Measurements from ENCODE around the gene USP35. TPM values are rescaled to one million over a fixed set of nuclear protein-coding genes. Genes with fewer than 3 reads are reported as not detected.

USP35 gene
- total RNA-seq, 1 donor from 2014 or later: 4.0 TPM

DNA sequence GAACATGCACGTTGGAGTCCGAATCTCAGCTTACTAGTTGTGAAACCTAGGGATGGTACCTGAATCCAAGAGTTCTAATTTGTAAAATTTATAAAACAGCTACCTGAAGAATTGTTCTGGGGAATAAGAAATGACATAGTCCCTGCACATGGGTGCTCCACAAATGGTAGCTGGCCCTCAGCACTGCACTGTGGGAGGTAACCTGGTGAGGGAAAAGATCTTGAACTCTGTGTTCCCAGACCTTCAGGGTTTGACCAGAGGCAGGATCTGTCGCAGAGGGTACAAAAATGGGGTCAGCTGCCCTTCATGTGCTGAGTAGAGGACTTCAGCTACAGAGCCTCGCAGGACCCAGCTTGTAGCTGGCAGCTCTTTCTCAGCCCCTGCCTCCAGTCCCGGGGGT, 73.5 kb downstream of the USP35 start:
- no peak for DNase-seq (ENCODE audit: low read depth in 2 of 2)

GRCh38 chr11:78262691-78263090, 74.0 kb downstream of the USP35 start:
- DNase-seq (ENCODE audit: low read depth in 2 of 2): no peak

Other genes starting within 250 kb of the USP35 start
- 27.1 and 29.7 TPM in 2 replicates for gene INTS4, start 194.3 kb upstream of the USP35 start, total RNA-seq
- under 0.01 and 0.26 TPM in 2 replicates for gene KCTD14, start 165.6 kb upstream of the USP35 start, total RNA-seq
- gene THRSP, start 125.1 kb upstream of the USP35 start, total RNA-seq: not detected in 2 replicates
- 70.4 and 82.0 TPM in 2 replicates for gene NDUFC2, start 109.1 kb upstream of the USP35 start, total RNA-seq
- 20.9 and 24.5 TPM in 2 replicates for gene ALG8, start 49.3 kb upstream of the USP35 start, total RNA-seq
- 3.3 and 6.4 TPM in 2 replicates for gene KCTD21, start 293 bp upstream of the USP35 start, total RNA-seq
- 11.4 and 20.7 TPM in 2 replicates for gene GAB2, start 228.9 kb downstream of the USP35 start, total RNA-seq